Parathyroid adenoma (tissue), 2 donors: Measurements from ENCODE around the gene TFDP1.

ENCODE experiments used
- H2AFZ ChIP-seq: fragments of 300-600 bp; sonication (generic); one replicate; pipeline ENCODE4 v1.7.0; 2017; ENCODE audit warnings: antibody characterized with exemption, mild to moderate bottlenecking
- H3K27ac ChIP-seq: fragments of 300-600 bp; sonication (generic); one replicate; pipeline ENCODE4 v1.7.0; 2017
- H3K27me3 ChIP-seq: fragments of 300-600 bp; sonication (generic); one replicate; pipeline ENCODE4 v1.7.0; 2017; ENCODE audit warnings: low read length; ENCODE audit not compliant: control insufficient read depth, insufficient read depth
- H3K36me3 ChIP-seq: fragments of 300-600 bp; sonication (generic); one replicate; pipeline ENCODE4 v1.7.0; 2017; ENCODE audit warnings: low read length; ENCODE audit not compliant: control insufficient read depth, insufficient read depth
- H3K4me1 ChIP-seq: fragments of 300-600 bp; sonication (generic); one replicate; pipeline ENCODE4 v1.7.0; 2017; ENCODE audit warnings: control low read depth
- H3K4me2 ChIP-seq: fragments of 300-600 bp; sonication (generic); one replicate; pipeline ENCODE4 v1.7.0; 2017; ENCODE audit warnings: low read length
- H3K4me3 ChIP-seq: fragments of 300-600 bp; sonication (generic); one replicate; pipeline ENCODE4 v1.7.0; 2017; ENCODE audit warnings: low read depth, low read length
- H3K79me2 ChIP-seq: fragments of 300-600 bp; sonication (generic); one replicate; pipeline ENCODE4 v1.7.0; 2017; ENCODE audit warnings: control low read depth
- H3K9ac ChIP-seq: fragments of 300-600 bp; sonication (generic); one replicate; pipeline ENCODE4 v1.7.0; 2017; ENCODE audit warnings: mild to moderate bottlenecking
- H3K9me3 ChIP-seq: fragments of 300-600 bp; sonication (generic); one replicate; pipeline ENCODE4 v1.7.0; 2017; ENCODE audit warnings: low read length; ENCODE audit not compliant: control insufficient read depth
- TF ChIP-seq, protein P1 (sequence below): fragments of 300-600 bp; sonication (generic); IDR thresholded peaks from one replicate; pipeline ENCODE4 v1.7.0; 2017; ENCODE audit warnings: antibody characterized with exemption, mild to moderate bottlenecking
- donor health status: primary hyperparathyroidism.

TFDP1 gene

DNA sequence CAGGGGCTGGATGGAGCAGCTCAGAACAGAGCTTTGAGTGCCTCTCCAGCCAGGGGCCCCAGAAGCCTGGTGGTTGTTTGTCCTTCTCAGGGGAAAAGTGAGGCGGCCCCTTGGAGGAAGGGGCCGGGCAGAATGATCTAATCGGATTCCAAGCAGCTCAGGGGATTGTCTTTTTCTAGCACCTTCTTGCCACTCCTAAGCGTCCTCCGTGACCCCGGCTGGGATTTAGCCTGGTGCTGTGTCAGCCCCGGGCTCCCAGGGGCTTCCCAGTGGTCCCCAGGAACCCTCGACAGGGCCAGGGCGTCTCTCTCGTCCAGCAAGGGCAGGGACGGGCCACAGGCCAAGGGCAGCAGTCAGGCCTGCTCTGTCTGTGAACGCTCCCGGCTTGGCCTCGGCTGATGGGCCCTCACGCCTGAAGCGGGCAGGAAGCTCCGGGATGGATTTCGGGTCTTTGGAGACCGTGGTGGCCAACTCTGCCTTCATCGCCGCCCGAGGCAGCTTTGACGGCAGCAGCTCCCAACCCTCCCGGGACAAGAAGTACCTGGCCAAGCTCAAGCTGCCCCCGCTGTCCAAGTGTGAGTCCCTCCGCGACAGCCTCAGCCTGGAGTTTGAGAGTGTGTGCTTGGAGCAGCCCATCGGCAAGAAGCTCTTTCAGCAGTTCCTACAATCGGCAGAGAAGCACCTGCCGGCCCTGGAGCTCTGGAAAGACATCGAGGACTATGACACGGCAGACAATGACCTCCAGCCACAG lies 82.6 kb downstream of the TFDP1 start, which contains the start of gene GRK1:
GRK1 (plus strand) TSS at position 269 of the 751 bp plus-strand sequence; CDS start at position 437, 168 bp downstream.
- H3K36me3 ChIP-seq, result no peaks in the 10 kb centered on the region
- TF ChIP-seq, protein P1, sequence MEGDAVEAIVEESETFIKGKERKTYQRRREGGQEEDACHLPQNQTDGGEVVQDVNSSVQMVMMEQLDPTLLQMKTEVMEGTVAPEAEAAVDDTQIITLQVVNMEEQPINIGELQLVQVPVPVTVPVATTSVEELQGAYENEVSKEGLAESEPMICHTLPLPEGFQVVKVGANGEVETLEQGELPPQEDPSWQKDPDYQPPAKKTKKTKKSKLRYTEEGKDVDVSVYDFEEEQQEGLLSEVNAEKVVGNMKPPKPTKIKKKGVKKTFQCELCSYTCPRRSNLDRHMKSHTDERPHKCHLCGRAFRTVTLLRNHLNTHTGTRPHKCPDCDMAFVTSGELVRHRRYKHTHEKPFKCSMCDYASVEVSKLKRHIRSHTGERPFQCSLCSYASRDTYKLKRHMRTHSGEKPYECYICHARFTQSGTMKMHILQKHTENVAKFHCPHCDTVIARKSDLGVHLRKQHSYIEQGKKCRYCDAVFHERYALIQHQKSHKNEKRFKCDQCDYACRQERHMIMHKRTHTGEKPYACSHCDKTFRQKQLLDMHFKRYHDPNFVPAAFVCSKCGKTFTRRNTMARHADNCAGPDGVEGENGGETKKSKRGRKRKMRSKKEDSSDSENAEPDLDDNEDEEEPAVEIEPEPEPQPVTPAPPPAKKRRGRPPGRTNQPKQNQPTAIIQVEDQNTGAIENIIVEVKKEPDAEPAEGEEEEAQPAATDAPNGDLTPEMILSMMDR, result no peak
- no peak within 1 kb of the TSS for H2AFZ ChIP-seq
- no peaks in the 10 kb centered on the region for H3K27me3 ChIP-seq
- no peak within 1 kb of the TSS for H3K4me2 ChIP-seq
- H3K9ac ChIP-seq, result no peak within 1 kb of the TSS
- no peaks in the 10 kb centered on the region for H3K79me2 ChIP-seq
- H3K27ac ChIP-seq, result no peak within 1 kb of the TSS
- H3K4me3 ChIP-seq, result no peak within 1 kb of the TSS
- no peaks in the 10 kb centered on the region for H3K9me3 ChIP-seq
- H3K4me1 ChIP-seq, result no peaks in the 10 kb centered on the region

DNA sequence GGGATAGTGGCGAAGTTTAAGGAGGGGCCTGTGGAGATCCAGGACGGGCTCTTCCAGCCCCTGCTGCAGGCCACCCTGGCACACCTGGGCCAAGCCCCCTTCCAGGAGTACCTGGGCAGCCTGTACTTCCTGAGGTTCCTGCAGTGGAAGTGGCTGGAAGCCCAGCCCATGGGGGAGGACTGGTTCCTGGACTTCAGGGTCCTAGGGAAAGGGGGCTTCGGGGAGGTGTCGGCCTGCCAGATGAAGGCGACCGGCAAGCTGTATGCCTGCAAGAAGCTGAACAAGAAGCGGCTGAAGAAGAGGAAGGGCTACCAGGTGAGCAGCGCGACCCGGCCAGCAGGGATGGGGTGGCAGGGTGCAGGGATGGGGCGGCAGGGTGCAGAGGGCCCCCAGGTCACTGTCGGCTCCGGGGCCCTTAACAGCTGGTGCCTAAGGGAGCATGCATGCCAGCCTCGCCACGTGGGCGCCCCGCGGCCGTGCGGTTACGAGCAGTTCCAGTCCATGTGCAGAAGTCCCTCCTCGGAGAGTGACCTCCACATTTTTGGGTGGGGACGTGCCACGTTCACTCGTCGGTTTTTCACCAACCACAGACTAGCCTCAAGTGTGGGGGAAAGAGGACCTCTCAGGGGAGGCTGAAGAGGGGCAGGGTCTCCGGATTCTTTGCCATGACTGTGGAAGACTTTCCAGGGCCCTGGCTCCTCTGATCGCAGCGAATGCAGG lies 83.4 kb downstream of the TFDP1 start:
- Histone ChIP-seq H3K27me3 (no peaks in the 10 kb centered on the region), H3K9ac (no peak overlapping the region), H3K4me3 (no peak overlapping the region), H3K27ac (no peak overlapping the region), H3K36me3 (no peaks in the 10 kb centered on the region), H3K9me3 (no peaks in the 10 kb centered on the region), H3K4me2 (no peak overlapping the region), H3K4me1 (no peaks in the 10 kb centered on the region), H2AFZ (no peak overlapping the region), H3K79me2 (no peaks in the 10 kb centered on the region)
- TF ChIP-seq, protein P1, result no peak

DNA sequence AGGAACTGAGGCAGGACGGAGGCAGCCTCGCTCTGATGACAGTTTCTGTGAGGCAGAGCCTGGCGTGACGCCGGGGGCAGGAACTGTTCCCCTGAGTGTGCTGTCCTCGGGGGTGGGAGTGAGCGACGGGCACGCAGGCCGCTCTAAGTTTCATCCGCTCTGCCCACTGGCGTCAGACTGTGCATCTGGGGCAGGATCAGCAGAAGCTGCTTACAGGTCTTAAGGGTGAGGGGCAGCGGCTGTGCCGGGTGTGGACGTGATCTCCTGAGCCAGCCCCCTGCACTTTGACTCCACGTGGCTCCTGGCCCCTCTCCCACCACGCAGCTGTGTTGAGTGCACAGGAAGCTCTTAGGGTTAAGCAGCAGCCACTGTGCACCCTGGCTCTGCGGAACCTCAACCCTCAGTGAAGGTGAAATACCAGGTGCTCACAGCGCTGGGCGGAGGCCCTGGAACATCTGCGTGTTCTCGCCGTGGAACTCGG lies 84.0 kb downstream of the TFDP1 start:
- no peaks in the 10 kb centered on the region for H3K4me1 ChIP-seq
- H3K36me3 ChIP-seq, result no peaks in the 10 kb centered on the region
- no peaks in the 10 kb centered on the region for H3K27me3 ChIP-seq
- H3K4me2 ChIP-seq, result no peak overlapping the region
- H2AFZ ChIP-seq, result no peak overlapping the region
- no peaks in the 10 kb centered on the region for H3K9me3 ChIP-seq
- TF ChIP-seq, protein P1, result no peak
- H3K79me2 ChIP-seq, result no peaks in the 10 kb centered on the region
- H3K9ac ChIP-seq, result no peak overlapping the region
- H3K4me3 ChIP-seq, result no peak overlapping the region
- no peak overlapping the region for H3K27ac ChIP-seq

DNA sequence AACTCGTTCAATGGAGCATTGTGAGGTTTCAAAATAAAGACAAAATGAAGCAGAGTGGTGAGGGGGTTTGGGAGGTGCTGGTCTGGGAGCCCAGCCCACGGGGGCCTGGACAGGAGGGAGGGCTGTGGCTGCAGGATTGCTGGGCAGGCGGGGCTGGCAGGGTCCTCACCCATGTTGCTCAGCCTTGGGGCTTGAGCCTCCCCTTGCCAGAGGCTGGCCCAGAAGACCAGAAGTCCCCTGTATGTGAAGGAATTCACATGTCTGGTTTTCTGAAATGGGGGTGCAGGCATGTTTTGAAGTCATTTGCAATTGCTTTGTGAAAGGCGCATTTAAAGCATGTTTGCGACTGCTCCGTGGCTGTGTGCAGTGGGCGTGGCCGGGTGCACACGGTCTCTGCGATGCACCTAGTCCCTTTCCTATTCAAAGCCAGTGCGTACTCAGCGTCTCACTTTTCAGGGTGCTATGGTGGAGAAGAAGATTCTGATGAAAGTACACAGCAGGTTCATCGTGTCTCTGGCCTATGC lies 84.7 kb downstream of the TFDP1 start:
- H3K27ac ChIP-seq, result no peak overlapping the region
- no peaks in the 10 kb centered on the region for H3K9me3 ChIP-seq
- no peak overlapping the region for H3K4me3 ChIP-seq
- H3K4me1 ChIP-seq, result no peaks in the 10 kb centered on the region
- no peaks in the 10 kb centered on the region for H3K27me3 ChIP-seq
- H2AFZ ChIP-seq, result no peak overlapping the region
- H3K4me2 ChIP-seq, result no peak overlapping the region
- H3K9ac ChIP-seq, result no peak overlapping the region
- TF ChIP-seq, protein P1, result no peak
- no peaks in the 10 kb centered on the region for H3K36me3 ChIP-seq
- H3K79me2 ChIP-seq, result no peaks in the 10 kb centered on the region
